Keratinocyte (primary cell): ENCODE results near the gene TSGA10. TPM values are rescaled to one million over a fixed set of nuclear protein-coding genes. Genes with fewer than 3 reads are reported as not detected.
"Not testable (repeated sequence)": the region's sequence is repeated elsewhere in the genome, so short reads cannot be mapped to it uniquely, and the experiment has no call there.

ENCODE experiments used
- DNase-seq: peaks from one replicate; pipeline ENCODE4 v3.0.0-alpha.2; 2011; ENCODE audit warnings: low read depth, missing footprints, low spot score
- FAIRE-seq: peaks from 2 replicates; lab custom pipeline; 2011; peaks lifted over from hg19 to GRCh38; lab: Jason Lieb, UNC
- H2AFZ ChIP-seq: 2 replicates; pipeline ENCODE4 v1.6.0; 2012; ENCODE audit warnings: low read length, control low read depth, inconsistent platforms; ENCODE audit not compliant: control insufficient read depth
- H3K27ac ChIP-seq: 2 replicates; pipeline ENCODE4 v1.5.1; 2011; ENCODE audit warnings: low read length; ENCODE audit not compliant: control insufficient read depth, insufficient read depth
- H3K27me3 ChIP-seq: 3 replicates; pipeline ENCODE4 v1.6.0; 2011; ENCODE audit warnings: low read length; ENCODE audit not compliant: control insufficient read depth, insufficient read depth; ENCODE audit errors: extremely low read depth
- H3K36me3 ChIP-seq, 2 experiments: 2 replicates in 1 of 2; 3 replicates in 1 of 2; pipeline ENCODE4 v1.5.1; 2011; ENCODE audit warnings: low read length in 2 of 2, mild to moderate bottlenecking in 1 of 2; ENCODE audit not compliant: control insufficient read depth in 2 of 2, insufficient read depth in 2 of 2; ENCODE audit errors: extremely low read depth in 1 of 2
- H3K4me1 ChIP-seq: 3 replicates; pipeline ENCODE4 v1.5.1; 2011; ENCODE audit warnings: low read length; ENCODE audit not compliant: control insufficient read depth, insufficient read depth; ENCODE audit errors: extremely low read depth
- H3K4me2 ChIP-seq: 3 replicates; pipeline ENCODE4 v1.6.0; 2011; ENCODE audit warnings: low read depth, low read length; ENCODE audit not compliant: control insufficient read depth, insufficient read depth; ENCODE audit errors: extremely low read depth
- H3K4me3 ChIP-seq, 3 experiments: fragments of 200-600 bp in 1 of 3; sonication (generic) in 1 of 3; 2 replicates in 2 of 3; 3 replicates in 1 of 3; pipeline ENCODE4 v1.5.1; 2011 to 2016; ENCODE audit warnings: low read length in 3 of 3, mild to moderate bottlenecking in 3 of 3, control low read depth in 2 of 3, inconsistent platforms in 1 of 3, low read depth in 1 of 3, mixed read lengths in 1 of 3, mixed run types in 1 of 3, moderate library complexity in 1 of 3; ENCODE audit not compliant: control insufficient read depth in 2 of 3, insufficient read depth in 2 of 3; ENCODE audit errors: extremely low read depth in 1 of 3
- H3K79me2 ChIP-seq: 2 replicates; pipeline ENCODE4 v1.6.0; 2012; ENCODE audit warnings: low read length; ENCODE audit not compliant: control insufficient read depth, insufficient read depth
- H3K9ac ChIP-seq: 3 replicates; pipeline ENCODE4 v1.6.0; 2011; ENCODE audit warnings: low read length; ENCODE audit not compliant: control insufficient read depth, insufficient read depth; ENCODE audit errors: extremely low read depth
- H3K9me1 ChIP-seq: 3 replicates; pipeline ENCODE4 v1.6.0; 2011; ENCODE audit warnings: low read length; ENCODE audit not compliant: control insufficient read depth, insufficient read depth; ENCODE audit errors: extremely low read depth
- H3K9me3 ChIP-seq: 2 replicates; pipeline ENCODE4 v1.5.1; 2012; ENCODE audit warnings: low read depth, low read length; ENCODE audit not compliant: control insufficient read depth
- H4K20me1 ChIP-seq: 3 replicates; pipeline ENCODE4 v1.6.0; 2011; ENCODE audit warnings: low read length; ENCODE audit not compliant: control insufficient read depth, insufficient read depth; ENCODE audit errors: extremely low read depth
- EZH2 ChIP-seq: IDR thresholded peaks from one replicate; pipeline ENCODE4 v1.6.1; 2012; ENCODE audit warnings: inconsistent platforms, mild to moderate bottlenecking, low read length, moderate library complexity
- dilution Hi-C: fragments of 300-500 bp; cut with MboI; formaldehyde crosslinking; loops from one replicate; pipeline ENCODE4 v1.7.0; 2020; ENCODE audit warnings: low sequenced_read_pairs; ENCODE audit not compliant: extremely low pct_ligation_motif_present
- polyA plus RNA-seq, 5 experiments: library from polyadenylated mRNA; depleted of rRNA in 3 of 5; stranded (reverse) in 3 of 5; stranded (forward) in 1 of 5; unstranded in 1 of 5; fragments of >200 nt; gene quantifications; 1 replicate in 1 of 5; 2 replicates in 3 of 5; 3 replicates in 1 of 5; pipeline versions ENCODE4 v1.2.1 to v1.2.3, GENCODE V29; 2011 to 2012; ENCODE audit warnings: missing spikeins in 2 of 5, low read depth in 1 of 5, low replicate concordance in 1 of 5
- TF ChIP-seq, protein P1 (sequence below), 3 experiments: IDR thresholded peaks in 1 of 3; conservative IDR thresholded peaks in 1 of 3; optimal IDR thresholded peaks in 1 of 3; 2 replicates in 2 of 3; 3 replicates in 1 of 3; pipeline versions ENCODE3 to v1.5.1; 2011; ENCODE audit warnings: low read length in 3 of 3, mild to moderate bottlenecking in 3 of 3, moderate library complexity in 2 of 3, control low read depth in 1 of 3, inconsistent platforms in 1 of 3; ENCODE audit not compliant: insufficient read depth in 2 of 3; ENCODE audit errors: extremely low read depth in 1 of 3

Gene TSGA10
- polyA plus RNA-seq, 1 donor (not counting 4 experiments of a cell fraction or from before 2014, with no cell fraction given): 2.4 TPM

DNA sequence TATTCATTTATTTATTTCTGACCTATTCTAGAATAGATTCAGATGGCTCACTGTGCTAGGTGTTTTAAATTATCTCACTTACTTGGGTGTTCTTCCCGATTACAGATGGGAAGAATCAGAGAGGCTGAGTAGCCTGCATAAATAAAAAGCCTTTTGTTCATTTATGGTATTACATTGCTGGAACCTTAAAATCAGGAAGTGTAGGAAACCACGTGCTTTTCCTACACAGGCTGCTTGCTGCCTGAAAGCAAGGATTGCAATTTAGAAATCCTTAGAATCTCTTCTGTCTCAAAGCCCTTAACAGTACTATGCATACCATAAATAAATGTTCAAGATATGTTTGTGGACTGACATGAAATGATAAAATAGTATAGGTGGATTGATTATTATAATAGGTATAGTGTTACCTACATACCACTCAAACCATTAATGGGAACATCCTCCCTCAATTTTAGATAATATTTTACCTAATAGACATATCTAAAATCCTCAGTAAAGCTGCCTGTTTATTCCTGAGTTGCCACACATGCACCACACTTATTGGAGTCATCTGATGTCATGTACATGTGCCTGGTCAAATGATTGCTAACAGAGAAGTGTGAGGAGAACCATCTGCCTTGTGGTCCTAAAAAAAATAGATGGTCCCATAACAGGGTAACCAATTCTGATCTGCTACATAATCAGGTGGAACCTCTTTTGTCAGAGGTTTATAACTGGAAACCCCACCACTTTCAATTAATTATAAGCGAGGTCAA is 86.7 kb downstream of the TSGA10 start:
- no peak overlapping the region for H3K9ac ChIP-seq
- H3K79me2 ChIP-seq: no peaks in the 10 kb centered on the region
- peaks cover 5% of the 10 kb centered on the region for H3K4me1 ChIP-seq
- H3K4me2 ChIP-seq: no peak overlapping the region
- no peaks in the 10 kb centered on the region for H4K20me1 ChIP-seq
- TF ChIP-seq EZH2: no peak
- TF ChIP-seq, protein P1, sequence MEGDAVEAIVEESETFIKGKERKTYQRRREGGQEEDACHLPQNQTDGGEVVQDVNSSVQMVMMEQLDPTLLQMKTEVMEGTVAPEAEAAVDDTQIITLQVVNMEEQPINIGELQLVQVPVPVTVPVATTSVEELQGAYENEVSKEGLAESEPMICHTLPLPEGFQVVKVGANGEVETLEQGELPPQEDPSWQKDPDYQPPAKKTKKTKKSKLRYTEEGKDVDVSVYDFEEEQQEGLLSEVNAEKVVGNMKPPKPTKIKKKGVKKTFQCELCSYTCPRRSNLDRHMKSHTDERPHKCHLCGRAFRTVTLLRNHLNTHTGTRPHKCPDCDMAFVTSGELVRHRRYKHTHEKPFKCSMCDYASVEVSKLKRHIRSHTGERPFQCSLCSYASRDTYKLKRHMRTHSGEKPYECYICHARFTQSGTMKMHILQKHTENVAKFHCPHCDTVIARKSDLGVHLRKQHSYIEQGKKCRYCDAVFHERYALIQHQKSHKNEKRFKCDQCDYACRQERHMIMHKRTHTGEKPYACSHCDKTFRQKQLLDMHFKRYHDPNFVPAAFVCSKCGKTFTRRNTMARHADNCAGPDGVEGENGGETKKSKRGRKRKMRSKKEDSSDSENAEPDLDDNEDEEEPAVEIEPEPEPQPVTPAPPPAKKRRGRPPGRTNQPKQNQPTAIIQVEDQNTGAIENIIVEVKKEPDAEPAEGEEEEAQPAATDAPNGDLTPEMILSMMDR (optimal IDR thresholded peaks at IDR 0.05 in 1 of 3, IDR thresholded peaks at IDR 0.05 in 1 of 3, conservative IDR thresholded peaks at IDR 0.05 in 1 of 3; ENCODE audit: extremely low read depth in 1 of 3, insufficient read depth in 2 of 3, low read length in 3 of 3): no peak
- H3K9me3 ChIP-seq: no peaks in the 10 kb centered on the region
- no peaks in the 10 kb centered on the region for H3K9me1 ChIP-seq
- no peak overlapping the region for H3K27ac ChIP-seq
- FAIRE-seq (no peak), DNase-seq (no peak)
- H3K27me3 ChIP-seq: no peaks in the 10 kb centered on the region
- no peaks in the 10 kb centered on the region for H3K36me3 ChIP-seq
- no peak overlapping the region for H2AFZ ChIP-seq
- dilution Hi-C loops: no loop called here
- no peak overlapping the region for H3K4me3 ChIP-seq

DNA sequence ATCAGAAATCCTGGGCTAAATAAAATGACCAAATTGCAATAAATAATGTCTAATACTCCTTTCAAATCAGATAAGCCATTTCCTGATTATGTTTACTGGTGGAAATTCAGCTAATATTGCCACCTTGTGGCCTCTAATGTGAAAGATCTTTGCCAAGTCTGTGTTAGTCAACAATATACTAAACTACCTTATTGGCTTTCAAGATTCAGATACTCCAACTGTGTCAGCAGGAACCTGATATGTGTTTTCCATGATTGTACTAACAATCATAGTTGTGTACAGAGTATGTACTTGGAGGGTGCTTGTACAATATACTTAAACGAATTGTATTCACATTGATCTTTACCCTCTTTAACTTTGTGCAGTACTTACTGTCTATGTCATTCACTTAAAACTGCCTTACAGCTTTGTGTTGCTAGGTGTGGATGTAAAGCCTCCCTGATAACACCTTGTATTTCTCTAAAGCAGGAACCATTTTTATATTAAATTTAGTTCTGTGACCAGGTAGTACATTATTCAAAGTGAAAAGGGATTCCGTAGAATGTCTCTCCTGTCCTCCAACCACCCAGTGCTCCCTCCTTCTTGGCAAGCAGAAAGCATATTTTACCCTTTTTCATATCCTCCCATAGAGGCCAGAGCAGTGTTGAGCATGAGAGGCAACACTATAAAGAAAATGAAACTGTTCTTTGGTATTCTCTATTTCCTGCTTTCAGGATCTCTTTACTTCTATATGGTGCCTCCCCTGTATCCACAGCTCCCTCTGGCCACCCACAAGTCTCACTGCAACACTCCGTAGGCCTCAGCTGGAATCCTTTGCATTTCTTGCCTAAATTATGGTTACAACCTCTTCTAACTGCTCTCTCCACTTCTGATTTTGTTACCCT is 88.4 kb downstream of the TSGA10 start:
- Histone ChIP-seq H3K36me3 (no peaks in the 10 kb centered on the region), H3K9ac (peak overlapping the region; percentile 12), H3K4me1 (peaks cover 5% of the 10 kb centered on the region), H3K9me3 (no peaks in the 10 kb centered on the region), H2AFZ (peak overlapping the region; percentile 91), H3K4me2 (peak overlapping the region; percentile 59), H3K9me1 (no peaks in the 10 kb centered on the region), H3K27ac (peak overlapping the region; percentile 18), H3K27me3 (no peaks in the 10 kb centered on the region), H4K20me1 (no peaks in the 10 kb centered on the region), H3K79me2 (no peaks in the 10 kb centered on the region), H3K4me3 (peak overlapping the region in 1 of 3 experiments; percentile 21)
- FAIRE-seq: peak; percentile 84
- dilution Hi-C loops: no loop called here
- no peak for DNase-seq
- TF ChIP-seq, protein P1 (optimal IDR thresholded peaks at IDR 0.05 in 1 of 3, IDR thresholded peaks at IDR 0.05 in 1 of 3, conservative IDR thresholded peaks at IDR 0.05 in 1 of 3; ENCODE audit: extremely low read depth in 1 of 3, insufficient read depth in 2 of 3, low read length in 3 of 3): peak; percentile 63 to 70 (median 69)
- TF ChIP-seq EZH2: no peak

DNA sequence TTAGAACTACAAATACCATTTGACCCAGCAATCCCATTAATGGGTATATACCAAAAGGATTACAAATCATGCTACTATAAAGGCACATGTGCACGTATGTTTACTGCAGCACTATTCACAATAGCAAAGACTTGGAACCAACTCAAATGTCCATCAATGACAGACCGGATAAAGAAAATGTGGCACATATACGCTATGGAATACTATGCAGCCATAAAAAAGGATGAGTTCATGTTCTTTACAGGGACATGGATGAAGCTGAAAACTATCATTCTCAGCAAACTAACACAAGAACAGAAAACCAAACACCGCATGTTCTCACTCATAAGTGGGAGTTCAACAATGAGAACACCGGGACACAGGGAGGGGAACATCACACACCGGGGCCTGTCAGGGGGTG is 105.6 kb downstream of the TSGA10 start:
- H3K4me3 ChIP-seq, H3K27me3 ChIP-seq, H3K9ac ChIP-seq, H3K27ac ChIP-seq, H3K36me3 ChIP-seq, H2AFZ ChIP-seq, H3K9me3 ChIP-seq, H3K9me1 ChIP-seq, dilution Hi-C loops, H3K4me1 ChIP-seq, H3K79me2 ChIP-seq, FAIRE-seq, H3K4me2 ChIP-seq, H4K20me1 ChIP-seq, DNase-seq: not testable (repeated sequence)
